ENCODE data around the gene IQGAP2.

The IQGAP2 gene

GRCh38 chr5:76608833-76609232, 205.7 kb downstream of the IQGAP2 start:
- no peak for DNase-seq (ENCODE audit: low read depth)

- no peak for DNase-seq (ENCODE audit: low read depth)
Observed at GRCh38 chr5:76610196-76610595, 207.1 kb downstream of the IQGAP2 start.

- DNase-seq (ENCODE audit: low read depth) = no peak
Observed at GRCh38 chr5:76612942-76613341, 209.9 kb downstream of the IQGAP2 start.

GRCh38 chr5:76615759-76616158, 212.7 kb downstream of the IQGAP2 start:
- no peak for DNase-seq (ENCODE audit: low read depth)

GRCh38 chr5:76616206-76616605, 213.1 kb downstream of the IQGAP2 start:
- no peak for DNase-seq (ENCODE audit: low read depth)

- no peak for DNase-seq (ENCODE audit: low read depth)
Observed at GRCh38 chr5:76617229-76617628, 214.1 kb downstream of the IQGAP2 start.

GRCh38 chr5:76617675-76618074, 214.6 kb downstream of the IQGAP2 start:
- DNase-seq (ENCODE audit: low read depth) = peak; percentile 62

- no peak for DNase-seq (ENCODE audit: low read depth)
Observed at GRCh38 chr5:76620166-76620565, 217.1 kb downstream of the IQGAP2 start.

- no peak for DNase-seq (ENCODE audit: low read depth)
Observed at GRCh38 chr5:76622076-76622475, 219.0 kb downstream of the IQGAP2 start.

GRCh38 chr5:76622973-76623596, 220.0 kb downstream of the IQGAP2 start, which contains the start of gene F2RL2:
Gene F2RL2 (minus strand): TSS chr5:76623403. CDS start chr5:76623230, 173 bp downstream.
- DNase-seq (ENCODE audit: low read depth) = no peak

- no peak for DNase-seq (ENCODE audit: low read depth)
Observed at GRCh38 chr5:76625087-76625815, 222.2 kb downstream of the IQGAP2 start.

GRCh38 chr5:76626738-76627137, 223.7 kb downstream of the IQGAP2 start:
- no peak for DNase-seq (ENCODE audit: low read depth)

- DNase-seq (ENCODE audit: low read depth) = no peak
Observed at GRCh38 chr5:76634661-76635060, 231.6 kb downstream of the IQGAP2 start.

- no peak for DNase-seq (ENCODE audit: low read depth)
Observed at GRCh38 chr5:76637490-76637889, 234.4 kb downstream of the IQGAP2 start.

- no peak for DNase-seq (ENCODE audit: low read depth)
Observed at GRCh38 chr5:76638479-76638878, 235.4 kb downstream of the IQGAP2 start.

- DNase-seq (ENCODE audit: low read depth) = no peak
Observed at GRCh38 chr5:76641514-76642120, 238.5 kb downstream of the IQGAP2 start.

GRCh38 chr5:76642390-76643040, 239.4 kb downstream of the IQGAP2 start:
- no peak for DNase-seq (ENCODE audit: low read depth)

- no peak for DNase-seq (ENCODE audit: low read depth)
Observed at GRCh38 chr5:76643371-76643770, 240.3 kb downstream of the IQGAP2 start.

- DNase-seq (ENCODE audit: low read depth) = no peak
Observed at GRCh38 chr5:76649140-76649539, 246.1 kb downstream of the IQGAP2 start.

- no peak for DNase-seq (ENCODE audit: low read depth)
Observed at GRCh38 chr5:76652809-76653414, 249.8 kb downstream of the IQGAP2 start.

- DNase-seq (ENCODE audit: low read depth) = no peak
Observed at GRCh38 chr5:76657091-76657490, 254.0 kb downstream of the IQGAP2 start.

- DNase-seq (ENCODE audit: low read depth) = no peak
Observed at GRCh38 chr5:76657683-76658311, 254.7 kb downstream of the IQGAP2 start.
